Activated CD4-positive, alpha-beta T cell treated with anti-CD3 and anti-CD28 coated beads, Interleukin-2, amount 10 ng/mL, durations not matched to agents 7 days and 5 days (primary cell): ENCODE data around the gene FNDC11. TPM values are rescaled to one million over a fixed set of nuclear protein-coding genes. Genes with fewer than 3 reads are reported as not detected.
A peak's percentile ranks its signal among the peaks of the same experiment; 100 is the strongest.

Source experiments
- CTCF ChIA-PET: fragments of 350-600 bp; sonication (Branson Sonifier 250); formaldehyde crosslinking; loops from one replicate; lab custom pipeline; 2021; ENCODE audit warnings: antibody characterized with exemption; lab: Charles Lee
- POLR2A ChIA-PET: fragments of 350-600 bp; sonication (Branson Sonifier 250); formaldehyde crosslinking; loops from one replicate; lab custom pipeline; 2021; ENCODE audit warnings: antibody characterized with exemption; lab: Charles Lee
- DNase-seq: peaks from one replicate; pipeline ENCODE4 v3.0.0-alpha.2; 2020
- H3K27ac Mint-ChIP-seq: one replicate; pipeline ENCODE4 v1.8.0; 2021; ENCODE audit warnings: mild to moderate bottlenecking, moderate library complexity, mixed read lengths
- H3K27me3 Mint-ChIP-seq: one replicate; pipeline ENCODE4 v1.8.0; 2021; ENCODE audit warnings: mixed read lengths
- H3K36me3 Mint-ChIP-seq: one replicate; pipeline ENCODE4 v1.8.0; 2021; ENCODE audit warnings: low read depth, mixed read lengths
- H3K4me1 Mint-ChIP-seq: one replicate; pipeline ENCODE4 v1.8.0; 2021; ENCODE audit warnings: mixed read lengths
- H3K4me3 Mint-ChIP-seq: one replicate; pipeline ENCODE4 v1.8.0; 2021; ENCODE audit warnings: mild to moderate bottlenecking, moderate library complexity, mixed read lengths
- H3K9me3 Mint-ChIP-seq: one replicate; pipeline ENCODE4 v1.8.0; 2021; ENCODE audit warnings: mixed read lengths
- total RNA-seq, 2 experiments: library from RNA; stranded (reverse); gene quantifications; one replicate each; pipeline ENCODE4 v1.2.3, GENCODE V29; 2021

FNDC11 gene
- total RNA-seq, 2 experiments from 2014 or later, result 0.15 to 0.57 TPM

GRCh38 chr20:63536997-63537524, 16.9 kb upstream of the FNDC11 start, which contains the start of gene PTK6:
Gene PTK6 (minus strand): TSS chr20:63537376. CDS start chr20:63537314, 62 bp downstream.
- DNase-seq, result peak; percentile 43
- Mint-ChIP-seq H3K4me3 (peak within 1 kb of the TSS; percentile 70), H3K27ac (peak within 1 kb of the TSS; percentile 90), H3K4me1 (peaks cover 12% of the 10 kb centered on the region), H3K9me3 (no peaks in the 10 kb centered on the region), H3K36me3 (no peaks in the 10 kb centered on the region), H3K27me3 (no peaks in the 10 kb centered on the region)
- ChIA-PET CTCF (interaction anchor here (0.6 to 4.2 kb wide), 56 partner anchors 8 to 749 kb away, joined by 3 to 41 read pairs (median 4); partner anchors contain the start of genes ARFRP1, FNDC11, GMEB2 and HELZ2), POLR2A (no interaction called here)

GRCh38 chr20:63537525-63538203, 16.3 kb upstream of the FNDC11 start:
- Mint-ChIP-seq H3K36me3 (no peaks in the 10 kb centered on the region), H3K9me3 (no peaks in the 10 kb centered on the region), H3K4me1 (peaks cover 12% of the 10 kb centered on the region), H3K27ac (peak overlapping the region; percentile 90), H3K4me3 (peak overlapping the region; percentile 70), H3K27me3 (no peaks in the 10 kb centered on the region)
- ChIA-PET POLR2A (no interaction called here), CTCF (interaction anchor here (0.6 to 4.2 kb wide), 59 partner anchors 8 to 748 kb away, joined by 3 to 41 read pairs (median 4); partner anchors contain the start of genes ARFRP1, FNDC11, GMEB2 and HELZ2)
- DNase-seq, result peak; percentile 94

GRCh38 chr20:63538204-63539091, 15.5 kb upstream of the FNDC11 start:
- Mint-ChIP-seq H3K4me1 (peaks cover 12% of the 10 kb centered on the region), H3K4me3 (peak overlapping the region; percentile 70), H3K9me3 (no peaks in the 10 kb centered on the region), H3K36me3 (no peaks in the 10 kb centered on the region), H3K27me3 (no peaks in the 10 kb centered on the region), H3K27ac (peak overlapping the region; percentile 90)
- no peak for DNase-seq
- POLR2A ChIA-PET, result no interaction called here
- CTCF ChIA-PET, result interaction anchor here (0.5 to 4.2 kb wide), 36 partner anchors 8 to 747 kb away, joined by 3 to 41 read pairs (median 6); partner anchors contain the start of genes ARFRP1, FNDC11, GMEB2 and HELZ2

DNA sequence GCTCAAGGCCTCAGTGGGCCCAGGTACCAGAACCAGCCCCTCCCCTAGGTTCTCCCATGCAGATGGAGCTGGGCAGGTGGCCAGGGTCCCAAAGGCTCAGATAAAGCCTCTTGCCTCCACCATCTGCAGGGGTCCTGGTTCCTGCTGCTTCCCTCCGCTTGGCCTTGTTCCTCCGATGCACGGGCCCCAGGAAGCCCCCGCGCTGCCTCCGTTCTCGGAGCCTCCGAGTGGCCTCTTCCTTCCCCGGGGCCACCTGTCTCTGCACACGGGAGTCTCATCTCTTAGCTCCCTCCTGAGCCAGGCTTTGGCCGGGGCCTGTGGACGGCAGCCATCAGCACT, 14.9 kb upstream of the FNDC11 start:
- no peaks in the 10 kb centered on the region for H3K36me3 Mint-ChIP-seq
- ChIA-PET CTCF (interaction anchor here (0.5 to 4.2 kb wide), 13 partner anchors 7 to 583 kb away, joined by 3 to 41 read pairs (median 6); partner anchors contain the start of genes FNDC11, PRPF6 and SAMD10), POLR2A (no interaction called here)
- peak overlapping the region; percentile 19 for H3K27ac Mint-ChIP-seq
- H3K4me1 Mint-ChIP-seq, result peaks cover 12% of the 10 kb centered on the region
- no peak overlapping the region for H3K4me3 Mint-ChIP-seq
- no peak for DNase-seq
- no peaks in the 10 kb centered on the region for H3K27me3 Mint-ChIP-seq
- H3K9me3 Mint-ChIP-seq, result no peaks in the 10 kb centered on the region

GRCh38 chr20:63539441-63540370, 14.3 kb upstream of the FNDC11 start:
- DNase-seq, result no peak
- peak overlapping the region; percentile 64 for H3K27ac Mint-ChIP-seq
- H3K4me3 Mint-ChIP-seq, result no peak overlapping the region
- H3K27me3 Mint-ChIP-seq, result no peaks in the 10 kb centered on the region
- H3K4me1 Mint-ChIP-seq, result peaks cover 12% of the 10 kb centered on the region
- CTCF ChIA-PET, result interaction anchor here (0.7 to 4.2 kb wide), 7 partner anchors 12 to 440 kb away, joined by 3 to 41 read pairs (median 10); partner anchors contain the start of genes FNDC11, PRPF6 and SAMD10
- POLR2A ChIA-PET, result no interaction called here
- no peaks in the 10 kb centered on the region for H3K36me3 Mint-ChIP-seq
- H3K9me3 Mint-ChIP-seq, result no peaks in the 10 kb centered on the region

GRCh38 chr20:63540417-63541186, 13.4 kb upstream of the FNDC11 start:
- peaks cover 12% of the 10 kb centered on the region for H3K4me1 Mint-ChIP-seq
- ChIA-PET CTCF (interaction anchor here (1.5 kb wide), 1 partner anchor 71 kb away, joined by 3 read pairs; no protein-coding TSS in a partner anchor), POLR2A (no interaction called here)
- no peaks in the 10 kb centered on the region for H3K27me3 Mint-ChIP-seq
- H3K36me3 Mint-ChIP-seq, result no peaks in the 10 kb centered on the region
- H3K4me3 Mint-ChIP-seq, result no peak overlapping the region
- no peak for DNase-seq
- H3K27ac Mint-ChIP-seq, result peak overlapping the region; percentile 31
- H3K9me3 Mint-ChIP-seq, result no peaks in the 10 kb centered on the region

DNA sequence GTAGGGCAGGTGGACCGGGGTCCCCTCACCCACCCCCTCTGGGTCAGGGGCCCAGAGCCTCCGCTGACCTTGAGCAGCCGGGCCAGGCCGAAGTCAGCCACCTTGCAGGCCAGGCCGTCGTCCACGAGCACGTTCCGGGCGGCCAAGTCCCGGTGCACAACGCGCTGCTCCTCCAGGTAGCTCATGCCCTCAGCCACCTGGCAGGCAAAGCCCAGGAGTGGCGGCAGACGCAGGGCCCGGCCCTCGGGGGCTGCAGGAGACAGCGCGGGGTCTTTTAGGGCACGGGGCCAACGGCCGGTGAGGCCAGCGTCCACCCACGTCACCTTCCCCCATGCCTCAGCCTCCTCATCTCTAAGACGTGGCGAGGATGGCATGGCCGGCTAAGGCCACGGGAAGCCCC, 12.6 kb upstream of the FNDC11 start:
- no peaks in the 10 kb centered on the region for H3K36me3 Mint-ChIP-seq
- H3K27me3 Mint-ChIP-seq, result no peaks in the 10 kb centered on the region
- H3K4me1 Mint-ChIP-seq, result peaks cover 10% of the 10 kb centered on the region
- H3K4me3 Mint-ChIP-seq, result no peak overlapping the region
- no peak for DNase-seq
- ChIA-PET POLR2A (no interaction called here), CTCF (interaction anchor here (1.5 kb wide), 1 partner anchor 70 kb away, joined by 3 read pairs; no protein-coding TSS in a partner anchor)
- H3K9me3 Mint-ChIP-seq, result no peaks in the 10 kb centered on the region
- H3K27ac Mint-ChIP-seq, result no peak overlapping the region

GRCh38 chr20:63542031-63542559, 11.9 kb upstream of the FNDC11 start:
- Mint-ChIP-seq H3K4me3 (no peak overlapping the region), H3K36me3 (no peaks in the 10 kb centered on the region), H3K4me1 (peaks cover 7% of the 10 kb centered on the region), H3K9me3 (no peaks in the 10 kb centered on the region), H3K27ac (no peak overlapping the region), H3K27me3 (no peaks in the 10 kb centered on the region)
- no peak for DNase-seq
- CTCF ChIA-PET, result interaction anchor here (0.7 to 1.6 kb wide), 3 partner anchors 10 to 362 kb away, joined by 3 to 5 read pairs (median 3); no protein-coding TSS in a partner anchor
- POLR2A ChIA-PET, result no interaction called here

- no peaks in the 10 kb centered on the region for H3K27me3 Mint-ChIP-seq
- DNase-seq, result no peak
- no peak overlapping the region for H3K4me3 Mint-ChIP-seq
- H3K36me3 Mint-ChIP-seq, result no peaks in the 10 kb centered on the region
- H3K4me1 Mint-ChIP-seq, result peaks cover 4% of the 10 kb centered on the region
- H3K9me3 Mint-ChIP-seq, result no peaks in the 10 kb centered on the region
- ChIA-PET CTCF (interaction anchor here (1.4 to 1.6 kb wide), 2 partner anchors 10 to 13 kb away, joined by 3 to 5 read pairs; no protein-coding TSS in a partner anchor), POLR2A (no interaction called here)
- H3K27ac Mint-ChIP-seq, result no peak overlapping the region
These were observed 11.3 kb upstream of the FNDC11 start for GRCh38 chr20:63542696-63543095.

DNA sequence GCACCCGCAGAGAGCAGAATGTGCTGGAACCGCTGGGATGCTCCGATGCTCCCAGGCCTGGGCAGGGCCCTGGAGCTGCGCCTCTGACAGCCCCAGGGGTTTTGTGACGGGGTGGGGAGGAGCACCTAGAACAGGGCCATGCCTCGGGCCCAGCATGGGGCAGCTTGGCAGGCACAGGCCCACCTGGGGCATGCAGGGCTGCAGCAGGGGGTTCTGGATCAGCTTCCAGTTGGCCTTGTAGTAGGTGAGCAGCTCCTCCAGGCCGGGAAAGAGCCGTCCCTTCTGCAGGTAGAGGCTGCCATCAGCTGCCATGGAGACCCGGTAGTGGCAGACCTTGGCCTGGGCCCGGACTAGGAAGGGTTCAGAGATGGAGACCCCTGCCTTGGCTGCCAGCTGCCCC, 10.8 kb upstream of the FNDC11 start:
- peaks cover 1% of the 10 kb centered on the region for H3K4me1 Mint-ChIP-seq
- no peaks in the 10 kb centered on the region for H3K9me3 Mint-ChIP-seq
- no peak overlapping the region for H3K27ac Mint-ChIP-seq
- H3K4me3 Mint-ChIP-seq, result no peak overlapping the region
- POLR2A ChIA-PET, result no interaction called here
- no peaks in the 10 kb centered on the region for H3K36me3 Mint-ChIP-seq
- H3K27me3 Mint-ChIP-seq, result no peaks in the 10 kb centered on the region
- CTCF ChIA-PET, result interaction anchor here (1.4 to 1.6 kb wide), 2 partner anchors 9 to 12 kb away, joined by 3 to 5 read pairs; no protein-coding TSS in a partner anchor
- DNase-seq, result no peak

- Mint-ChIP-seq H3K36me3 (no peaks in the 10 kb centered on the region), H3K4me3 (no peak overlapping the region), H3K27ac (no peak overlapping the region), H3K9me3 (no peaks in the 10 kb centered on the region), H3K4me1 (no peaks in the 10 kb centered on the region), H3K27me3 (peaks cover 2% of the 10 kb centered on the region)
- ChIA-PET POLR2A (no interaction called here), CTCF (interaction anchor here (1.4 to 1.6 kb wide), 2 partner anchors 11 to 13 kb away, joined by 3 read pairs; no protein-coding TSS in a partner anchor)
- no peak for DNase-seq
These were observed 10.2 kb upstream of the FNDC11 start for GRCh38 chr20:63543733-63544132.
